Peyer's patch (tissue), 4 donors: ENCODE data around the gene CEND1. TPM values are rescaled to one million over a fixed set of nuclear protein-coding genes. Genes with fewer than 3 reads are reported as not detected.
"Not testable (repeated sequence)": the region's sequence is repeated elsewhere in the genome, so short reads cannot be mapped to it uniquely, and the experiment has no call there.

Experiments used
- DNase-seq, 3 donors: peaks; one replicate each; pipeline ENCODE4 v3.0.0-alpha.2; 2017 to 2019
- H3K27ac ChIP-seq, 4 donors: fragments of 200-600 bp; sonication (generic); one replicate each; pipeline ENCODE4 v1.5.1; 2016 to 2019
- H3K27me3 ChIP-seq, 2 donors: fragments of 200-600 bp; sonication (generic); one replicate each; pipeline ENCODE4 v1.5.1; 2019
- H3K36me3 ChIP-seq, 3 donors: fragments of 200-600 bp; sonication (generic); one replicate each; pipeline ENCODE4 v1.5.1; 2016 to 2019
- H3K4me1 ChIP-seq, 4 donors: fragments of 200-600 bp; sonication (generic); one replicate each; pipeline ENCODE4 v1.5.1; 2016 to 2019
- H3K4me3 ChIP-seq, 4 donors: fragments of 200-600 bp; sonication (generic); 1 replicate in 3 of 4; 2 replicates in 1 of 4; pipeline ENCODE4 v1.5.1; 2016 to 2019; ENCODE audit warnings: mild to moderate bottlenecking in 1 of 4
- H3K9me3 ChIP-seq, 4 donors: fragments of 200-600 bp; sonication (generic); one replicate each; pipeline ENCODE4 v1.5.1; 2016 to 2019; ENCODE audit warnings: mild to moderate bottlenecking in 1 of 4
- POLR2A ChIP-seq, 2 donors: fragments of 450-650 bp; IDR thresholded peaks; one replicate each; pipeline ENCODE4 v1.5.1; 2017; ENCODE audit warnings: antibody characterized with exemption in 2 of 2, mild to moderate bottlenecking in 2 of 2, moderate library complexity in 2 of 2
- total RNA-seq, 4 donors: library from RNA; depleted of rRNA; stranded (reverse); fragments of >200 nt; gene quantifications; one replicate each; pipeline ENCODE4 v1.1.0, GENCODE V29; 2016
- TF ChIP-seq, protein P1 (sequence below), 6 experiments: fragments of 450-650 bp in 4 of 6; fragments of 200-600 bp in 2 of 6; sonication (generic) in 1 of 6; IDR thresholded peaks; one replicate each; pipeline ENCODE4 v1.5.1; 2017 to 2019; ENCODE audit warnings: antibody characterized with exemption in 6 of 6, mild to moderate bottlenecking in 3 of 6, moderate library complexity in 1 of 6

The CEND1 gene
- total RNA-seq, 4 donors from 2014 or later: not detected

DNA sequence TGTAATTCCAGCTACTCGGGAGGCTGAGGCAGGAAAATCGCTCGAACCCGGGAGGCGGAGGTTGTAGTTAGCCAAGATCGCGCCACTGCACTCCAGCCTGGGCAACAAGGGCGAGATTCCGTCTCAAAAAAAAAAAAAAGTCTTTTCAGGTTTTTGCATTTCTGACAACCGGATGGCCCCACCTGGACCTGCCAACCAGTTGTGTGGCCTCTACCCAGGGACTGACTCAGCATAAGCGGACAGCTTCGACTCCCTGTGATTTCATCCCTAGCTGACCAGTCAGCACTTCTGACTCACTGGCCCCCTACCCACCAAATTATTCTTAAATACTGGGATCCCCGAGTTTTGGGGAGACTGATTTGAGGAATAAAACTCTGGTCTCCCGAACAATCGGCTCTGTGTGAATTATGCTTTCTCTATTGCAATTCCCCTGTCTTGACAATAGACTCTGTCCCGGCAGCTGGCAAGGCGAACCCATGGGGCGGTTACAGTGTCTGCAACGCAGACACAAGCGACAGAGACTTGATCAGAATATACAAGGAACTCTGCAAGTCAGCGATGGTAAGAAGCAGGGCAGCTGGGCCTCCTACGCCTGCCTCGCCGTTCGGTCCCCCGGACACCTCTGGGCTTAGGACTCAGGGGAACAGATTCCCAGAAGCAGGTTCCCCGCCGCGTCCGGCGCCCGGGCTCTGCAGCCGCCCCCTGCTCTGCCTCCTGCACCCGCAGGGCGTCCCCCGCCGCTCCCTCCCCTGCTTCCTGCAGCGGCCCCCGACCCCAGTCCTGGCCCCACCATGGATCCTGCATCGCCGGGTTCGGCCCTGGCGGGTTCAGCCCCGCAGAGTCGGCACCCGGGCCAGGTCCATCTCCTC lies 43.4 kb downstream of the CEND1 start:
- Histone ChIP-seq H3K4me1 (peaks cover 0 to 31% (median 13%) of the 10 kb centered on the region in 4 donors), H3K9me3 (no peaks in the 10 kb centered on the region), H3K36me3 (no peaks in the 10 kb centered on the region), H3K27me3 (no peaks in the 10 kb centered on the region), H3K27ac (peak overlapping the region; percentile 75 to 93 (median 82)), H3K4me3 (peak overlapping the region; percentile 68 to 98 (median 88))
- TF ChIP-seq, protein P1, sequence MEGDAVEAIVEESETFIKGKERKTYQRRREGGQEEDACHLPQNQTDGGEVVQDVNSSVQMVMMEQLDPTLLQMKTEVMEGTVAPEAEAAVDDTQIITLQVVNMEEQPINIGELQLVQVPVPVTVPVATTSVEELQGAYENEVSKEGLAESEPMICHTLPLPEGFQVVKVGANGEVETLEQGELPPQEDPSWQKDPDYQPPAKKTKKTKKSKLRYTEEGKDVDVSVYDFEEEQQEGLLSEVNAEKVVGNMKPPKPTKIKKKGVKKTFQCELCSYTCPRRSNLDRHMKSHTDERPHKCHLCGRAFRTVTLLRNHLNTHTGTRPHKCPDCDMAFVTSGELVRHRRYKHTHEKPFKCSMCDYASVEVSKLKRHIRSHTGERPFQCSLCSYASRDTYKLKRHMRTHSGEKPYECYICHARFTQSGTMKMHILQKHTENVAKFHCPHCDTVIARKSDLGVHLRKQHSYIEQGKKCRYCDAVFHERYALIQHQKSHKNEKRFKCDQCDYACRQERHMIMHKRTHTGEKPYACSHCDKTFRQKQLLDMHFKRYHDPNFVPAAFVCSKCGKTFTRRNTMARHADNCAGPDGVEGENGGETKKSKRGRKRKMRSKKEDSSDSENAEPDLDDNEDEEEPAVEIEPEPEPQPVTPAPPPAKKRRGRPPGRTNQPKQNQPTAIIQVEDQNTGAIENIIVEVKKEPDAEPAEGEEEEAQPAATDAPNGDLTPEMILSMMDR (IDR thresholded peaks at IDR 0.05): no peak
- TF ChIP-seq POLR2A (IDR thresholded peaks at IDR 0.05): no peak
- DNase-seq: peak in 1 of 3 donors; percentile 33

DNA sequence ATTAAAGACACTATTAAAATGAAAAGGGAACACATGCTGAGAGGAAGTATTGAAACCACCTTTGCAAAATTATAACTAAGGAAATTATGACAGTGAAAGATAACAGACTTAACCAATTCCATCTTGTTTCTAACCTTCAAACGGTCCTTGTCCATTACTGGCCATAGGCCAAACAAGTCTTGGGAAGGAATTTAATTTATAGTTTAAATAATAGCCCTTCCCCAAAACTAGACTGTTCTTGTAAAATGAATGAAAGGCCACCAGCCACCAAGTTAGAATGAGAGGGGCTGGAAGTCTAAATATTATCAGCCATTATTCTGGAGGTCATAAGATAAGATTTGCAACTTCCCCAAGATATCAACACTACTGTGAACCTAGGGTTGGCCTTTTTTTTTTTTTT lies 44.5 kb downstream of the CEND1 start:
- Histone ChIP-seq H3K27ac (no peak overlapping the region), H3K4me1 (peaks cover 0 to 28% (median 13%) of the 10 kb centered on the region in 4 donors), H3K9me3 (no peaks in the 10 kb centered on the region), H3K27me3 (no peaks in the 10 kb centered on the region), H3K36me3 (no peaks in the 10 kb centered on the region), H3K4me3 (no peak overlapping the region)
- no peak for DNase-seq
- TF ChIP-seq, protein P1 (IDR thresholded peaks at IDR 0.05): no peak
- TF ChIP-seq POLR2A (IDR thresholded peaks at IDR 0.05): no peak

DNA sequence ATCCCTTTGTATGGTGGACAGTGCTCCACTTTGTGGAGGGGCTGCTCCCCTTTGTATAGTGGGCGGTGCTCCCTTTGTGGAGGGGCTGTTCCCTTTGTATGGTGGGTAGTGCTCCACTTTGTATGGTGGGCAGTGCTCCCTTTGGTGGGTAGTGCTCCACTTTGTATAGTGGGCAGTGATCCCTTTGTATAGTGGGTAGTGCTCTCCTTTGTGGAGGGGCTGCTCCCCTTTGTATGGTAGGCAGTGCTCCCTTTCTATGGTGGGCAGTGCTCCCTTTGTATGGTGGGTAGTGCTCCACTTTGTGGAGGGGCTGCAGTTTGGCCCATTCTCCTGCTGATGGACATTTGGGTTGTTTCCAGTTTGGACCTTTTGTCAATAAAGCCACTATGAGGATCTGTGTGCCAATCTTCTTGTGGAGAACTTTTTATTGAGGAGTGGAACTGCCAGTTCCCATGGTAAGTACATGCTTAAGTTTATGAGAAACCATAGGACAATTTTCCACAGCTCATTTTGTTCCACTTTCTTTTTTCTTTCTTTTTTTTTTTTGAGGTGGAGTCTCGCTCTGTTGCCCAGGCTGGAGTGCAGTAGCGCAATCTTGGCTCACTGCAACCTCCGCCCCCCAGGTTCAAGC lies 47.2 kb downstream of the CEND1 start:
- no peaks in the 10 kb centered on the region for H3K9me3 ChIP-seq
- H3K27ac ChIP-seq: no peak overlapping the region
- H3K36me3 ChIP-seq: no peaks in the 10 kb centered on the region
- no peaks in the 10 kb centered on the region for H3K27me3 ChIP-seq
- no peak overlapping the region for H3K4me3 ChIP-seq
- peaks cover 0 to 4% (median 2%) of the 10 kb centered on the region in 4 donors for H3K4me1 ChIP-seq
- TF ChIP-seq, protein P1 (IDR thresholded peaks at IDR 0.05): no peak
- no peak for TF ChIP-seq POLR2A (IDR thresholded peaks at IDR 0.05)
- DNase-seq: no peak

DNA sequence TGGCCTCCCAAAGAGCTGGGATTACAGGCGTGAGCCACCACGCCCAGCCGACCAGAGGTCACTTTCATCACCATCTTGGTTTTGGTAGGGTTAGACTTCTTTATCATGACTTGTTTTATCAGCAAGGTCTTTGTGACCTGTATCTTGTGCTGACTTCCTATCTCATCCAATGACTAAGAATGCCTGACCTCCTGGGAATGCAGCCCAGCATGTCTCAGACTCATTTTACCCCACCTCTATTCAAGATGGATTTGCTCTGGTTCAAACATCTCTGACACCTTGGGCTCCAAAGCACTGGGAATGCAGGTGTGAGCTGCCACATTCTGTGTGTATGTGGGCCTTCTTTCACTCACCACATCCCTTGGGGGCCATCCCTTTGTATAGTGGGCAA lies 47.7 kb downstream of the CEND1 start:
- H3K9me3 ChIP-seq: no peaks in the 10 kb centered on the region
- H3K4me3 ChIP-seq: no peak overlapping the region
- no peak for DNase-seq
- TF ChIP-seq, protein P1 (IDR thresholded peaks at IDR 0.05): no peak
- no peak for TF ChIP-seq POLR2A (IDR thresholded peaks at IDR 0.05)
- no peaks in the 10 kb centered on the region for H3K36me3 ChIP-seq
- no peaks in the 10 kb centered on the region for H3K27me3 ChIP-seq
- no peak overlapping the region for H3K27ac ChIP-seq
- H3K4me1 ChIP-seq: peaks cover 0 to 4% (median 2%) of the 10 kb centered on the region in 4 donors

DNA sequence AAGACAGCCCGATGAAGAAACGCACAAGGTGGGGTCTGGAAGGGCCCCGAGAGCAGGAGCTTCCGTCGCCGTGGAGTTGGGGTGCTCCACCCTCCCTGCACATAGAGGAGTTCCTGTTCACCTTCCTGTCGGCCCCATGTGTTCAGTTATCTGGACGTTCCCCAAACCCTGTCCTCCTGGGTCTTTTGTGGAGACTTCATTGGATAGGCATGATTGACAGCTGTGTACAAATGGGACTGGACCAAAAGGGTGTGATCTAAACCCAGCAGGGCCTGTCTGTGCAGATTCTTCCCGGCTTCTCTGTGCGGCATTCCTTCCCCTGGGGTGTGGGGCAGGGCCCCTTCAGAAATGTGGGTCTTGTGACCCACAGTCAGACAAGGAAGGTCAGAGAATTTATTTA lies 52.0 kb downstream of the CEND1 start:
- H3K4me3 ChIP-seq, H3K4me1 ChIP-seq, H3K27me3 ChIP-seq, H3K36me3 ChIP-seq, H3K9me3 ChIP-seq, DNase-seq, H3K27ac ChIP-seq: not testable (repeated sequence)

DNA sequence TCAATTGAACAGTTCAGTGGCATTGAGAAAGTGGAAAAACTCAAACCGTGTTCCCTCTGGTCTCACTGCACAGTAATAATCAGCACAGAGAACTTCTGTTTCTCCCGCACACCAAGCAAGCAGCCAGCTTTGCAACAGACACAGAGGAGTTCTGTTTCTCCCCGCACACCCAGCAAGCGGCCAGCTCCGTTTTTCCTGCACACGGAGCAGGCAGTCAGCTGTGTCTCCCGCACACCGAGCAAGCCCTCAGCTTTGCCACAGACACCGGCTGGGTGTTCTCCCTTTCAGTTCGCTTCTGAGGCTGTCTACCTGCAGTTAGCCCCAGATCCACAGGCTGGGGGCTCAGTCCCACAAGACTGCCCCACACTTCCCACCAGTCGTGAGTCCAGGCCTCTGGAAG lies 52.5 kb downstream of the CEND1 start:
- TF ChIP-seq, protein P1 (IDR thresholded peaks at IDR 0.05): no peak
- no peak for TF ChIP-seq POLR2A (IDR thresholded peaks at IDR 0.05)
- H3K4me3 ChIP-seq: no peak overlapping the region
- no peak overlapping the region for H3K27ac ChIP-seq
- H3K4me1 ChIP-seq: no peaks in the 10 kb centered on the region
- no peaks in the 10 kb centered on the region for H3K27me3 ChIP-seq
- H3K36me3 ChIP-seq: no peaks in the 10 kb centered on the region
- H3K9me3 ChIP-seq: no peaks in the 10 kb centered on the region
- DNase-seq: no peak
